ENCODE measurements around the gene MANEAL. TPM values are rescaled to one million over a fixed set of nuclear protein-coding genes. Genes with fewer than 3 reads are reported as not detected.
A peak's percentile ranks its signal among the peaks of the same experiment; 100 is the strongest.

The MANEAL gene
- total RNA-seq, 1 experiment from 2014 or later = 27.8 TPM

DNA sequence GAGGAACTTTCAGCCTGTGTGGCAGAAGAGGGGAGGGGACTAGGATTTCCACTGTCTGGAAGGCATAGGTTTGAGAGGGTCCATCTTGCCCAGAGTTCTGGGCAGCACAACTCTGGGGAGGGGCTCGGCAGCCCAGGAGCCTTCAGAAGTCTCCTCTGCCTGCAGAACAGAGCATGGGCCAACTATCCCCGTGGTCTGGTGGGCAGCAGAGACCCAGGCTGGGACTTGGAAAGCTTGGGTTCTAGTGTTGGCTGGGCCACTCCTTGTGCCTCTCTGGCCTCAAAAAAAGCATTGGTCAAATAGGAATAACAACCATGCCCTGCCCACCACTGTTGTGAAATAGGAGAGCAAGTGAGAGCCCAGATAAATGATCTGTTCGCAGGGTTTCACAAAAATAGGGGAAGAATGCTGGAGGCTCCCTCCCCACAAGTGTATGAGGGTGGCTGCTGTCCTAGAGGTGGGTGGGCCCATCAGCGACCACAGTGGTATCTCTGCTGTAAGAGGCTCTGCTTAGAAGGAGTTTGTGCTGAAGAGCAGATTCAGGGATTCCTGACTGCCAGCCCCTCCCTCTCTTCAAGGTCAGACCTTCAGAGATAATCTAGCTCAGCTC is 37.6 kb upstream of the MANEAL start:
- Histone ChIP-seq H3K9me2 (replicated peaks; ENCODE audit: insufficient read depth, low read length) (no peaks in the 10 kb centered on the region), H3K79me2 (ENCODE audit: low read length) (no peaks in the 10 kb centered on the region), H2AFZ (ENCODE audit: low read length) (no peak overlapping the region), H3K27me3 (ENCODE audit: low read length) (no peaks in the 10 kb centered on the region), H3K4me2 (ENCODE audit: low read depth, low read length, poor library complexity, severe bottlenecking) (no peak overlapping the region), H3K4me1 (ENCODE audit: low read length) (no peaks in the 10 kb centered on the region), H3K9ac (ENCODE audit: low read length) (no peak overlapping the region), H3K27ac (ENCODE audit: low read length) (no peak overlapping the region), H3K36me3 (ENCODE audit: insufficient read depth, low read length) (no peaks in the 10 kb centered on the region), H3K9me3 (ENCODE audit: low read length) (no peaks in the 10 kb centered on the region), H3K4me3 (ENCODE audit: low read length) (no peak overlapping the region), H4K20me1 (ENCODE audit: insufficient read depth, low read depth, low read length) (no peaks in the 10 kb centered on the region)
- no peak for DNase-seq

- no peaks in the 10 kb centered on the region for H3K27me3 ChIP-seq (ENCODE audit: low read length)
Observed at GRCh38 chr1:37759451-37759850, 34.2 kb upstream of the MANEAL start.

DNA sequence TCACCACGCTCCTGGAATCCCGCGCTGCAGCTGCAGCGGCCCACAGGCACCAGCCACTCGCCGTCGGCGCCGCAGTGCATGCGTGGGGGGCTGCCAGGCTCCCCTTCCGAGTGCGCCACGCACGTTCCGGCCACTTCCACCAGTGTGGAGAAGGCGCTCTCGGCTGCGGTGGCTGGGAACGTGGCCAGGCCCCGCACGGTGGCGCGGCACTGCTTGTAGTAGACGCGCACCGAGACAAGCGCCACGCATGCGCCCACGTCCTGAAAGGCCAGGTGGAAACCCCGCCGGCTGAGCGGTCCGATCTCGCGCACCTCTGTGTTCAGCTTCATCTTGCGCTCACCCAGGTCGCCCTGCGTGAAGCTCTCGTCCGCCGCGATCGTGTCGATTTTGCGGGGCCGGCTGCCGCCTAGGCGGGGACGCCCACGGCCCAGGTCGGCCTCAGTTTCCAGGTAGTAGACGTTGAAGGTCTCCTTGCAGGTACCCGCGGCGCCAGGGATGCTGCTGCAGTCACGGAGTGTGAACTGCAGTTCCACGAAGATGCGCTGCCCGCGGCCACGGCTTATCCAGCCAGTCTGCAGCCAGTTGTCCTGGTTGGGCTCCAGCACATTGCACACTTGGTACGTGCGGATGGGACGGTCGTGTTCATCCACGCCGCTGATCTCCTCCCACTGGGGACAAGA is 32.1 kb upstream of the MANEAL start:
- DNase-seq = no peak
- no peaks in the 10 kb centered on the region for H4K20me1 ChIP-seq (ENCODE audit: insufficient read depth, low read depth, low read length)
- peaks cover 9% of the 10 kb centered on the region for H3K4me1 ChIP-seq (ENCODE audit: low read length)
- H3K9ac ChIP-seq (ENCODE audit: low read length) = no peak overlapping the region
- no peaks in the 10 kb centered on the region for H3K9me2 ChIP-seq (replicated peaks; ENCODE audit: insufficient read depth, low read length)
- no peak overlapping the region for H3K4me3 ChIP-seq (ENCODE audit: low read length)
- H3K27me3 ChIP-seq (ENCODE audit: low read length) = no peaks in the 10 kb centered on the region
- no peaks in the 10 kb centered on the region for H3K36me3 ChIP-seq (ENCODE audit: insufficient read depth, low read length)
- no peaks in the 10 kb centered on the region for H3K9me3 ChIP-seq (ENCODE audit: low read length)
- H3K27ac ChIP-seq (ENCODE audit: low read length) = no peak overlapping the region
- H3K4me2 ChIP-seq (ENCODE audit: low read depth, low read length, poor library complexity, severe bottlenecking) = no peak overlapping the region
- H3K79me2 ChIP-seq (ENCODE audit: low read length) = no peaks in the 10 kb centered on the region
- no peak overlapping the region for H2AFZ ChIP-seq (ENCODE audit: low read length)

More at GRCh38 chr1:37759451-37759850, 34.2 kb upstream of the MANEAL start:
- Histone ChIP-seq H3K9ac (ENCODE audit: low read length) (no peak overlapping the region), H4K20me1 (ENCODE audit: insufficient read depth, low read depth, low read length) (no peaks in the 10 kb centered on the region), H3K4me2 (ENCODE audit: low read depth, low read length, poor library complexity, severe bottlenecking) (no peak overlapping the region), H3K79me2 (ENCODE audit: low read length) (no peaks in the 10 kb centered on the region), H3K9me3 (ENCODE audit: low read length) (no peaks in the 10 kb centered on the region), H3K36me3 (ENCODE audit: insufficient read depth, low read length) (no peaks in the 10 kb centered on the region), H2AFZ (ENCODE audit: low read length) (no peak overlapping the region), H3K4me1 (ENCODE audit: low read length) (no peaks in the 10 kb centered on the region), H3K4me3 (ENCODE audit: low read length) (no peak overlapping the region), H3K27ac (ENCODE audit: low read length) (no peak overlapping the region), H3K9me2 (replicated peaks; ENCODE audit: insufficient read depth, low read length) (no peaks in the 10 kb centered on the region)
- DNase-seq = no peak

GRCh38 chr1:37762516-37762915 is 31.1 kb upstream of the MANEAL start:
- no peak for DNase-seq
- H3K36me3 ChIP-seq (ENCODE audit: insufficient read depth, low read length) = no peaks in the 10 kb centered on the region
- no peak overlapping the region for H2AFZ ChIP-seq (ENCODE audit: low read length)

DNA sequence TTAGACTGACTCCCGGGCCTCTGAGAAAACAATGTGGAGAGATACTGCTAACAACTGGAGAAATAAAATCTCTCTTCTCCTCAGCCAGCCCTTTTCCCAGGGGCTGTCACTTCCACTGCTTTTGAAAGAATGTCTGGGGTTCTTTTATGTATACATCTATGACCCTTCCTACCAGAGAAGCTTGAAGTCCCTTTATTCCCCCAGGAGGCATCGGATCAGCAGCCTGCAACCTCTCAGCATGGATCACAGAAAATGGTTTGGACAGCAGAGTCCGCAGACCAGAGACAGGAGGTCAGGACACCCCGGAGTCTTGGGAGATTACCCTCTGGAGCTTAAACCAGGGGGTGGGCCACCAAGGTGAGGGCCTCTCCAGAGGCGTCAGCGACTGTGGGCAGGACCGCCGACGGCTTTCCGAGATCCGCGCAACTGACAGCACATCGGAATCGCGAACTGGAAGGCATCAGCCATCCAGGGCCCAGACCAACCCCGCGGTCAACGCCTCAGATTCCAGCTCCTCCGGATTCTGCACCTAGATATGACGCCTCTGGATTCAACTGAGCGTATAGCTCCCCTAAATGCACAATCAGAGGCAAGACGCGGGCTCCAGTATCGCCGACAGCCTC is 29.7 kb upstream of the MANEAL start:
- no peaks in the 10 kb centered on the region for H3K79me2 ChIP-seq (ENCODE audit: low read length)
- no peak for DNase-seq
- H4K20me1 ChIP-seq (ENCODE audit: insufficient read depth, low read depth, low read length) = no peaks in the 10 kb centered on the region
- no peak overlapping the region for H3K9ac ChIP-seq (ENCODE audit: low read length)
- no peak overlapping the region for H3K4me2 ChIP-seq (ENCODE audit: low read depth, low read length, poor library complexity, severe bottlenecking)
- no peaks in the 10 kb centered on the region for H3K9me3 ChIP-seq (ENCODE audit: low read length)
- peaks cover 19% of the 10 kb centered on the region for H3K4me1 ChIP-seq (ENCODE audit: low read length)
- H3K27me3 ChIP-seq (ENCODE audit: low read length) = no peaks in the 10 kb centered on the region
- H2AFZ ChIP-seq (ENCODE audit: low read length) = no peak overlapping the region
- H3K4me3 ChIP-seq (ENCODE audit: low read length) = no peak overlapping the region
- no peak overlapping the region for H3K27ac ChIP-seq (ENCODE audit: low read length)
- H3K9me2 ChIP-seq (replicated peaks; ENCODE audit: insufficient read depth, low read length) = no peaks in the 10 kb centered on the region
- no peaks in the 10 kb centered on the region for H3K36me3 ChIP-seq (ENCODE audit: insufficient read depth, low read length)

More at GRCh38 chr1:37762516-37762915, 31.1 kb upstream of the MANEAL start:
- H3K27me3 ChIP-seq (ENCODE audit: low read length) = no peaks in the 10 kb centered on the region
- H3K27ac ChIP-seq (ENCODE audit: low read length) = no peak overlapping the region
- H3K4me1 ChIP-seq (ENCODE audit: low read length) = peaks cover 18% of the 10 kb centered on the region
- H3K9me3 ChIP-seq (ENCODE audit: low read length) = no peaks in the 10 kb centered on the region
- no peak overlapping the region for H3K4me3 ChIP-seq (ENCODE audit: low read length)
- no peaks in the 10 kb centered on the region for H3K79me2 ChIP-seq (ENCODE audit: low read length)
- no peaks in the 10 kb centered on the region for H4K20me1 ChIP-seq (ENCODE audit: insufficient read depth, low read depth, low read length)
- H3K9ac ChIP-seq (ENCODE audit: low read length) = no peak overlapping the region
- no peaks in the 10 kb centered on the region for H3K9me2 ChIP-seq (replicated peaks; ENCODE audit: insufficient read depth, low read length)
- no peak overlapping the region for H3K4me2 ChIP-seq (ENCODE audit: low read depth, low read length, poor library complexity, severe bottlenecking)

DNA sequence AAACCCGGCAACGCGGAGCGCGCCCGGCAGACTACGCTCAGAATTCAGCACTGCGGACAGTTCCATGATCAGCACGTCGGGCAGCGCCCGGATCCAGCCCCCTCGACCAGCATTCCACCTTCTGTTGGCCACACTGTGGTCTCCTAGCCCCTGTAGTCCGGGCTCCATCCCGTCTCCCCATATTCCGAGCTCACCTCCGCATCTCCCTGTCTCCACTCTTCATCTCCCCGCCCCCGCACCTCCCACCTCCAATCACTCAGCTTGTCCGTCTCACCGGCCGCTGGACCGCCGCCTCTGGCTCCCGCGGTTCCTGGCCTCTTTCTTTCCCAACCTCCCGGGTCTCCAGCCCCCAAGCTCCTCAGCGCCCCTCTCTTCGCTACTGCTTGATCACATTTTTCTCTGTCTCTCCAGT is 29.2 kb upstream of the MANEAL start:
- Histone ChIP-seq H3K9me2 (replicated peaks; ENCODE audit: insufficient read depth, low read length) (no peaks in the 10 kb centered on the region), H3K4me1 (ENCODE audit: low read length) (peaks cover 19% of the 10 kb centered on the region), H3K36me3 (ENCODE audit: insufficient read depth, low read length) (no peaks in the 10 kb centered on the region), H4K20me1 (ENCODE audit: insufficient read depth, low read depth, low read length) (no peaks in the 10 kb centered on the region), H3K4me2 (ENCODE audit: low read depth, low read length, poor library complexity, severe bottlenecking) (no peak overlapping the region), H3K79me2 (ENCODE audit: low read length) (no peaks in the 10 kb centered on the region), H3K9ac (ENCODE audit: low read length) (no peak overlapping the region), H3K27me3 (ENCODE audit: low read length) (no peaks in the 10 kb centered on the region), H2AFZ (ENCODE audit: low read length) (no peak overlapping the region), H3K4me3 (ENCODE audit: low read length) (no peak overlapping the region), H3K9me3 (ENCODE audit: low read length) (no peaks in the 10 kb centered on the region), H3K27ac (ENCODE audit: low read length) (no peak overlapping the region)
- peak; percentile 57 for DNase-seq

DNA sequence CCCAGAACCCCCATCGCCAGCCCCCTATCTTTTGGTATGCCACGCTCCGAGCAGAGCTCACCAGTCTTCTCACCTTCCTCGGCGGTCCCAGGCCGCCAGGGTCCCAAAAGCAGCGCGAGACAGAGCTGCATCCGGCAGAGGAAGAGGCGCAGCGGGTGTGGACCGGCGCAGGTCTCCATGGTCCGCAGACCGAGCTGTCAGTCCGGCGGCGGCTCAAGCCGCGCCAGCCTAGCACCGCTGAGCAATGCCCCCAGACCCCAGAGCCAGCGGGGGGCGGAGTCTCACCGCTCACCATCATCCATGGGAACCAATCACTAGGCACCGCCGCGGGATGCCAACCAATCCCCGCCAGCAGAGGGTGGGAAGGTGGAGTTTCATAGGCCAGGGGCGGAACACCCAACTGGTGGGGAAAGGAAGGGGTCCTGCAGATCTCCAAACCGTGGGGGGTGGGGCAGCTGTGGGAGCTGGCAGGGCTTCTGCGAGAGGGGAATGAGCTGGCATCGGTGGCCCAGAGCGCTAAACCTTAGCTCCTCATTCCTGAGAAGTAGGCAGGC is 28.7 kb upstream of the MANEAL start, which contains the start of gene EPHA10:
Gene EPHA10 (minus strand): TSS at position 233 of the 554 bp plus-strand sequence. CDS start 54 bp downstream, at position 179.
- Histone ChIP-seq H3K36me3 (ENCODE audit: insufficient read depth, low read length) (no peaks in the 10 kb centered on the region), H3K4me1 (ENCODE audit: low read length) (peaks cover 19% of the 10 kb centered on the region), H3K9ac (ENCODE audit: low read length) (peak within 1 kb of the TSS; percentile 24; the same call in 1 of the 2 replicates), H3K4me3 (ENCODE audit: low read length) (peak within 1 kb of the TSS; percentile 13; the same call in 1 of the 2 replicates), H4K20me1 (ENCODE audit: insufficient read depth, low read depth, low read length) (no peaks in the 10 kb centered on the region), H3K9me3 (ENCODE audit: low read length) (no peaks in the 10 kb centered on the region), H3K79me2 (ENCODE audit: low read length) (no peaks in the 10 kb centered on the region), H3K27ac (ENCODE audit: low read length) (no peak within 1 kb of the TSS), H3K9me2 (replicated peaks; ENCODE audit: insufficient read depth, low read length) (no peaks in the 10 kb centered on the region), H3K4me2 (ENCODE audit: low read depth, low read length, poor library complexity, severe bottlenecking) (peak within 1 kb of the TSS; percentile 50), H2AFZ (ENCODE audit: low read length) (no peak within 1 kb of the TSS), H3K27me3 (ENCODE audit: low read length) (no peaks in the 10 kb centered on the region)
- DNase-seq = no peak
